ENCODE measurements around the gene MAP2K6.

DNA sequence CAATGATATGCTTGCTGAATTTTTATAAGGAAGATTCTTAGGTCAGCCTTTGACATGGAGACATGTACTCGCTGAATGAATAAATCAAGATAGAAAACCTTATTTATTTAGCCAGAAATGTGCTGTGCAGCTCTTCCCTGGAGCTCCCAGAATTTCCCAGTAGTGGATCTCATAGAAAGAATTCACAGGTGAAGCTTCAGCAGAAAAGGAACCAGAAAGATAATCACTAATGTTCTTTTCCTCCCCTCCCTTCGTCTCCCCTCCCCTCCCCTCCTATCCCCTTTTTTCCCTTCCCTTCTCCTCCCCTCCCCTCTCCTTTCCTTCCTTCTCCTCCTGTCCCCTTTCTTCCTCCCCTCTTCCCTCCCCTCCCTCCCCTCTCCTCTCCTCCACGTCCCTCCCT is 158.2 kb downstream of the MAP2K6 start:
- TF ChIP-seq, protein P1, sequence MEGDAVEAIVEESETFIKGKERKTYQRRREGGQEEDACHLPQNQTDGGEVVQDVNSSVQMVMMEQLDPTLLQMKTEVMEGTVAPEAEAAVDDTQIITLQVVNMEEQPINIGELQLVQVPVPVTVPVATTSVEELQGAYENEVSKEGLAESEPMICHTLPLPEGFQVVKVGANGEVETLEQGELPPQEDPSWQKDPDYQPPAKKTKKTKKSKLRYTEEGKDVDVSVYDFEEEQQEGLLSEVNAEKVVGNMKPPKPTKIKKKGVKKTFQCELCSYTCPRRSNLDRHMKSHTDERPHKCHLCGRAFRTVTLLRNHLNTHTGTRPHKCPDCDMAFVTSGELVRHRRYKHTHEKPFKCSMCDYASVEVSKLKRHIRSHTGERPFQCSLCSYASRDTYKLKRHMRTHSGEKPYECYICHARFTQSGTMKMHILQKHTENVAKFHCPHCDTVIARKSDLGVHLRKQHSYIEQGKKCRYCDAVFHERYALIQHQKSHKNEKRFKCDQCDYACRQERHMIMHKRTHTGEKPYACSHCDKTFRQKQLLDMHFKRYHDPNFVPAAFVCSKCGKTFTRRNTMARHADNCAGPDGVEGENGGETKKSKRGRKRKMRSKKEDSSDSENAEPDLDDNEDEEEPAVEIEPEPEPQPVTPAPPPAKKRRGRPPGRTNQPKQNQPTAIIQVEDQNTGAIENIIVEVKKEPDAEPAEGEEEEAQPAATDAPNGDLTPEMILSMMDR (IDR thresholded peaks at IDR 0.05), result no peak
- TF ChIP-seq POLR2A (IDR thresholded peaks at IDR 0.05), result no peak
